Renal cortex interstitium (tissue), 15 donors: ENCODE results near the gene LRIT3. TPM values are rescaled to one million over a fixed set of nuclear protein-coding genes. Genes with fewer than 3 reads are reported as not detected.

Experiments
- DNase-seq, 11 donors: peaks; one replicate each; pipeline ENCODE4 v3.0.0-alpha.2; 2013; ENCODE audit warnings: low read depth in 9 of 11, low spot score in 4 of 11; ENCODE audit errors: extremely low read depth in 1 of 11
- long read RNA-seq, 16 experiments: transcript quantifications; one replicate each; lab custom pipeline, GENCODE V29; 2026
- polyA plus RNA-seq, 3 donors: library from polyadenylated mRNA; unstranded; fragments of 120-200 nt; gene quantifications; one replicate each; pipeline ENCODE4 v1.2.1, GENCODE V29; 2013; ENCODE audit not compliant: insufficient read length in 3 of 3

Gene LRIT3, protein sequence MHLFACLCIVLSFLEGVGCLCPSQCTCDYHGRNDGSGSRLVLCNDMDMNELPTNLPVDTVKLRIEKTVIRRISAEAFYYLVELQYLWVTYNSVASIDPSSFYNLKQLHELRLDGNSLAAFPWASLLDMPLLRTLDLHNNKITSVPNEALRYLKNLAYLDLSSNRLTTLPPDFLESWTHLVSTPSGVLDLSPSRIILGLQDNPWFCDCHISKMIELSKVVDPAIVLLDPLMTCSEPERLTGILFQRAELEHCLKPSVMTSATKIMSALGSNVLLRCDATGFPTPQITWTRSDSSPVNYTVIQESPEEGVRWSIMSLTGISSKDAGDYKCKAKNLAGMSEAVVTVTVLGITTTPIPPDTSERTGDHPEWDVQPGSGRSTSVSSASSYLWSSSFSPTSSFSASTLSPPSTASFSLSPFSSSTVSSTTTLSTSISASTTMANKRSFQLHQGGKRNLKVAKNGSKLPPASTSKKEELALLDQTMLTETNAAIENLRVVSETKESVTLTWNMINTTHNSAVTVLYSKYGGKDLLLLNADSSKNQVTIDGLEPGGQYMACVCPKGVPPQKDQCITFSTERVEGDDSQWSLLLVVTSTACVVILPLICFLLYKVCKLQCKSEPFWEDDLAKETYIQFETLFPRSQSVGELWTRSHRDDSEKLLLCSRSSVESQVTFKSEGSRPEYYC
- under 1 TPM; 0.42 to 0.84 (median 0.71) TPM for polyA plus RNA-seq
- long read RNA-seq, donor 1, partial matches to known transcripts: 0 of 1 reads
- long read RNA-seq, donor 1, other reads (novel, unspliced or antisense): 0 of 1 reads
- long read RNA-seq, donor 2: 0 reads
- long read RNA-seq, donor 3: 0 reads
- long read RNA-seq, donor 4: 0 reads
- long read RNA-seq, donor 5: 0 reads
- long read RNA-seq, donor 6: 0 reads
- long read RNA-seq, donor 7: 0 reads
- long read RNA-seq, donor 8: 0 reads
- long read RNA-seq, donor 9: 0 reads
- long read RNA-seq, donor 10: 0 reads
- long read RNA-seq, donor 11: 0 reads
- long read RNA-seq, donor 12: 0 reads
- long read RNA-seq, donor 13: 0 reads
- long read RNA-seq, donor 14: 0 reads
- long read RNA-seq, donor 15: 0 reads
- long read RNA-seq, donor 16: 0 reads

- no peak for DNase-seq
Observed at GRCh38 chr4:109847896-109848442, at the start of gene LRIT3. LRIT3 (plus strand) TSS chr4:109848107; CDS start chr4:109848202, 95 bp downstream.

GRCh38 chr4:109798866-109799265, 49.0 kb upstream of the LRIT3 start:
- DNase-seq: no peak

DNA sequence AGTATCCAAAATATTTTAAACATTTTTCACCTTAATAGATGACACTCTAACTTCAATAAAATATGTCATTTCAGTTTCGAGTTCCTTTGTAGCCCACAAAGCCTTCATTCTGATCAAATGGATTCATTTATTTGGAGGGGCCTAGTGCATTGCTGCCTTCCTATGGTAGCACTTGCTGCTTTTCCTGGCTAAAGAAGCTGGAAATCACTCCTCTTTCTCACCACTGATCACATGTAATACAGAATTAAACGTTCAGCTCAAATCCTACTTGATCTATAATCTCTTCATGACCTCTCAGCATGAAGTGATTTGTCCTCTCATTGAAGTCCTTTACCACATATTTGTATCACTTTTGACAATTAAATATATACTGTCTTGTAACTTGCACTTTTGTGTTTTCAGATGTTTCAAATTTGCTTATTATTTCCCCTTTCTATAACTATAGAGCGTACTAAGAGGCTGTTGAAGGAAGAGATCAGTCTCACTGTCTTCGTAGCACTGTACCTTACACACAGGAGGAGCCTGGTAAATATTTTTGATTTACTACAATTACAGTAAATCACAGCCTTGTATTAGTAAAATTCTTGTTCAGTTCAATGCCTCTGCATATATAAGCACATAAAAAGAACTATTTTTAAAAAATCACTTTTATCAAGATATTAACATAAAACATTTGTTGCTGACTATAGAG, 46.7 kb upstream of the LRIT3 start:
- DNase-seq: no peak

GRCh38 chr4:109801895-109802319, 46.0 kb upstream of the LRIT3 start, which contains the start of gene CFI:
CFI (minus strand) TSS chr4:109801999; CDS start chr4:109801971, 28 bp downstream.
- DNase-seq: peak in 9 of 11 donors; percentile 33 to 77 (median 44)

DNA sequence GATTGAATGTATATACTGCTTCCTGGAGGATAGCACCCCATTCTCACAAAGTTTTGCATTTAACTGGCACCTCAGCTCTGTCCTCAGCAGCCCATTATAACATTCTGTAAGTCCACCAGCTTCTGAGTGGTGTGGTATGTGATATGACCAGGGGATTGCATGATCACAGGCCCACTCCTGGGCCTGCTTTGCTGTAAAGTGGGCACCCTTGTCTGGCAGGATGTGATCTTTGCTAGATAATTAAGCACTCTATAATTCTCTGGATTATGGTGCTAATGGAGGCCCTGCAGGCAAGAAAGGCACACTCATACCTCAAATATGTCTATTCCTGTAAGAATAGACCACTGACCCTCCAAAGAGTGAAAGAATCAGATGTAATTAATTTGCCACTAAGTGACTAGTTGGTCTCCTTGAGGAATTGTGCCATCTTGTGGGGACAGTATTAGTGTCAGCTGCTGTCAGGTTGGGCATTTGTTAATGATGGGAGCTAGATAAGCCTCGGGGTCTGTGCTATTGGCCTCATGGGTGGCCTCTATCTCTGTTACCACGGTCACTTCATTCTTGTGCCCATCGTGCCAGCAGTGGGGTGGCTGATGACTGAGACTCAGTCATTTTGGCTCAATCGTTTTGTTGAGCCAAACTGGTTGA, 43.9 kb upstream of the LRIT3 start:
- peak in 1 of 11 donors; percentile 40 for DNase-seq

DNA sequence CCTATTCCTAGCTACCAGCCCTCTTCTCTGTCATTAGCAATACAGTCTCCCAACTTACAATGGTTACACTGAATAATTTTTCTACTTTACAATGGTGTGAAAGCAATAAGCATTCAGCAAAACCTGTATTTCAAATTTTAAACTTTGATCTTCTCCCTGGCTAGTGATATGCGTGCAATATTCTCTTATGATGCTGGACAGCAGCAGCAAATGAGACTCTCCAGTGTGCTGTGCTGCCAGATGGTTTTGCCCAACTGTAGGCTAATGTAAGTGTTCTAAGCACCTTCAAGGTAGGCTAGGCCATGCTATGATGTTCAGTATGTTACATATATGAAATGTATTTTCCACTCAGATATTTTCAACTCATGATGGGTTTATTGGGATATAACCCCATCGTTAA, 38.3 kb upstream of the LRIT3 start:
- DNase-seq: no peak

DNA sequence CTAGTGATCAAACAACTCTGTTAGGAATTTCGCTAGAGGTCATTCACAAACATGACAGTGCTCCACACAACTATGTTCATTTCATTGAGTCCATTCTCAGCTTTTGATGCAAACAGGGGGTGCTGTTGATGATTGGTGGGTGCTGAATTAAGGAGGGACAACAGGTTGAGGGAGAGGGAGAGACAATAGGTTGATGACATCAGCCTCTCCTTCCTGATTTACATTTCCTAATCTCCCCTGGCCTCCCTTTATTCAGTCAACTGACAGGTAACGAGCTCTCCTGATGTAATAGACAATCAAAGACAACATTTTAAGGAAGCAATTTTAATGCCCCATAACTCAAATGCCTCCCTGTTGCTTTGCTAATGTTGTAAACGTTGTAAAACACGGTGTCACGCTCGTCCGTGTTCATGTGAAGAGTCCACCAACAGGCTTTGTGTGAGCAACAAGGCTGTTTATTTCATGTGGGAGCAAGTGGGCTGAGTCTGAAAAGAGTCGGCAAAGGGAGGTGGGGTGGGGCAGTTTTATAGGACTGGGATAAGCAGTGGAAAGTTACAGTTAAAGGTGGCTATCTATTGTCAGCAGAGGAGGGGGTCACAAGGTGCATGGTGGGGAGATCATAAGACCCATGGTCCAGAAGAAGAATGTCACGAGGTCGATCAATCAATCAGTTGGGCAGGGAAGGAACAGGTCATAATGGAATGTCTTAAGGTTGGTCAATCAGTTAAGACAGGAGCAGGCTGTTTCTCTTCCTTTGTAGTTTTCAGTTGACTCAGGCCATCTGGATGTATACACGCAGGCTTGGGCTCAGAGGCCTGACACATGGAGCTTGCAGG, 37.1 kb upstream of the LRIT3 start:
- no peak for DNase-seq

DNA sequence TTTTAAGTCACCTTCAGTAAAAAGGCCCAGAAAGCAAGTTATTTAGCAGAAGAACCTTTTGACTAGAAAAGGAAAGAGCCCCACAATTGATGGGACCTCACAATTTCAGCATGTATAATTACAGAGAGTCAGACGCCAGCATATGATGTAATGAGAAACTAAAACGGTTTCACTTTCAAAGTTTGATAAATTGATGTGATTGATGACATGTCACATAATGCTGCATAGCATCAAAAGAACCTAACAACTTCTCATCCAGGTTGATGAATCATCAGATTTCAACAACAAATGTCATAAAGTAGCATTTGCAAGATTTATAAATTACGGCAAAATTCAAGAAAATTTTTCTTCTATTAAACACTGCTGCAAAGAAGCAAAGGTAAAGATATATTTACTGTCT, 36.2 kb upstream of the LRIT3 start:
- DNase-seq: no peak

GRCh38 chr4:109815151-109816081, 32.5 kb upstream of the LRIT3 start, which contains the start of gene GAR1:
GAR1 (plus strand) TSS chr4:109815762; CDS start chr4:109816165, 403 bp downstream.
- peak; percentile 82 to 95 (median 91) for DNase-seq

DNA sequence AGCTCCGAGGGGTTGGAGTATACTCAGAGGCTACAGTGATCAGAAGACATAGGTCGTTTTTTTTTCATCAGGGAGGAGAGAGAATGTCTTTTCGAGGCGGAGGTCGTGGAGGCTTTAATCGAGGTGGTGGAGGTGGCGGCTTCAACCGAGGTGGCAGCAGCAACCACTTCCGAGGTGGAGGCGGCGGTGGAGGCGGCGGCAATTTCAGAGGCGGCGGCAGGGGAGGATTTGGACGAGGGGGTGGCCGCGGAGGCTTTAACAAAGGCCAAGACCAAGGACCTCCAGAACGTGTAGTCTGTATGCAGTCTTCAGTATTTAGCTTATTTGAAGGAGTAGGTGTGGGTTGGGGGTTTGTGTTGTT, 31.8 kb upstream of the LRIT3 start:
- no peak for DNase-seq

GRCh38 chr4:109816894-109817293, 31.0 kb upstream of the LRIT3 start:
- no peak for DNase-seq

DNA sequence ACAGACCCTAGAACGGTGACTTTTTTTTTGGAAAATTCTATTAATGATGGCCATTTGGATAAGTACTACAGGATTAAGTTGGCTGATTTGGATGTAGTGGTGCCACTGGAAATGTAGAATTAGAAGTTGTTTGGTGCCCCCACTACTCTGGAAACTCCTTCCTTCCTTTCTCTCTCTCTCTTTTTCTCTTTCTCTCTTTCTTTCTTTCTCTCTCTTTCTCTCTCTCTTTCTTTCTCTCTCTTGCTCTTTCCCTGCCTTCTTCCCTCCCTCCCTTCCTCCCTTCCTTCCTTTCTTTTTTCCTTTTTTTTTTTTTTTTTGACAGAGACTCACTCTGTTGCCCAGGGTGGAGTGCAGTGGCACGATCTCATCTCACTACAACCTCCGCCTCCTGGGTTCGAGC, 29.6 kb upstream of the LRIT3 start:
- no peak for DNase-seq

DNA sequence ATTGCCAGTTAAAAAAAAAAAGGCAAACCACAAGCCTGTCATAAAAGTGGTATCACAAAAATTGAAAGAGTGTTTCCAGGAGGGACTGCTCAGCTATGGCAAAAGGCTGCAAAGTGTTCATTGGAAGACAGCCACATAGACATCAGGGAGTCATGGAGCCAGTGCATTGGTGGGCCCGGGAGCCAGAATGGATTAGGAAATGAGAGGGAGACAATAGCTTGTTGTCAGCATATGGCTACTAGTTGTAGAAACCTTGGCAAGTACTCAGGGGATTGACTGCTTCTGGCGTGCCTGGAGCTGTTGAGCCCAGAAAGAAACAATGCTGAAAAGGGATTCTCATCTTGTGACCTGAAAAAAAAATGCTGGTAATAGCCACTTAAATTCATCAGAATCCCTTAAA, 27.3 kb upstream of the LRIT3 start:
- DNase-seq: no peak

- no peak for DNase-seq
Observed at GRCh38 chr4:109821185-109821584, 26.7 kb upstream of the LRIT3 start.

- DNase-seq: peak in 1 of 11 donors; percentile 12
Observed at GRCh38 chr4:109826719-109827118, 21.2 kb upstream of the LRIT3 start.

DNA sequence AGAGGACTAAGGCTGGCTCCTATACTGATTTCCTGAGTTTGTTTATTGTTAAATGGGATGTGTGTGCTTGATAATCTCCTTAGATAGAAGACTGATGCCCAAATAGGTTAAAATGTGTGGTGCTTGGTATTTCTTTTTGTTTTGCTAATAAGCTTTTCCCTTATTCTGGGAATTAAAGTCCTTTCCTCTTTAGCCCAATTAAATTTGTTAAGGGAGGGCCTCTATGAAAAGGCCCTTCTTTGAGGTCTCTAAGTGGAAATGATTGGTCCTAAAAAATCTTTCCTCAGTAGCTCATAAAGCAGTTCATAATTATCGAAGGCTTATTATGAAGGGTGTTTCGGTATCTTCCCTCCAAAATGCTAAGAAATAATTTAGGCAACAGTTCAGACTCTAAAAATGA, 20.2 kb upstream of the LRIT3 start, which contains the start of gene RRH:
RRH (plus strand) TSS at position 301 of the 400 bp plus-strand sequence; CDS start at position 357, 56 bp downstream.
- no peak for DNase-seq
